Renal cortical epithelial cell (primary cell): ENCODE data around the gene PFDN4. TPM values are rescaled to one million over a fixed set of nuclear protein-coding genes. Genes with fewer than 3 reads are reported as not detected.

Experiments used
- DNase-seq: peaks from one replicate; pipeline ENCODE4 v3.0.0-alpha.2; 2011; ENCODE audit warnings: low read depth
- total RNA-seq: library from RNA; depleted of rRNA; stranded (reverse); fragments of >200 nt; gene quantifications from 2 replicates; pipeline ENCODE4 v1.2.3, GENCODE V29; 2014

The PFDN4 gene
- total RNA-seq, 1 donor from 2014 or later, result 82.6 TPM

GRCh38 chr20:54200487-54201267 is 7.2 kb upstream of the PFDN4 start:
- DNase-seq, result no peak

GRCh38 chr20:54201268-54201846 is 6.5 kb upstream of the PFDN4 start:
- no peak for DNase-seq

- DNase-seq, result no peak
Measured at GRCh38 chr20:54203281-54203680, 4.6 kb upstream of the PFDN4 start.

- no peak for DNase-seq
Measured at GRCh38 chr20:54204063-54204462, 3.8 kb upstream of the PFDN4 start.

GRCh38 chr20:54204481-54204880 is 3.4 kb upstream of the PFDN4 start:
- no peak for DNase-seq

- no peak for DNase-seq
Measured at GRCh38 chr20:54205450-54205849, 2.4 kb upstream of the PFDN4 start.

- no peak for DNase-seq
Measured at GRCh38 chr20:54207053-54207742, 689 bp upstream of the PFDN4 start.

GRCh38 chr20:54208548-54209176 is 775 bp downstream of the PFDN4 start:
- peak; percentile 84 for DNase-seq

GRCh38 chr20:54209216-54209813 is 1.4 kb downstream of the PFDN4 start:
- DNase-seq, result no peak

GRCh38 chr20:54212226-54212625 is 4.3 kb downstream of the PFDN4 start:
- no peak for DNase-seq

- no peak for DNase-seq
Measured at GRCh38 chr20:54212871-54213270, 5.0 kb downstream of the PFDN4 start.

GRCh38 chr20:54214566-54214965 is 6.7 kb downstream of the PFDN4 start:
- DNase-seq, result no peak

GRCh38 chr20:54215157-54215789 is 7.4 kb downstream of the PFDN4 start:
- DNase-seq, result no peak

GRCh38 chr20:54217762-54218161 is 9.9 kb downstream of the PFDN4 start:
- DNase-seq, result no peak

GRCh38 chr20:54218470-54218869 is 10.6 kb downstream of the PFDN4 start:
- no peak for DNase-seq

GRCh38 chr20:54219751-54220426 is 12.0 kb downstream of the PFDN4 start:
- peak; percentile 57 for DNase-seq

- DNase-seq, result no peak
Measured at GRCh38 chr20:54220722-54221121, 12.8 kb downstream of the PFDN4 start.

GRCh38 chr20:54221353-54221752 is 13.5 kb downstream of the PFDN4 start:
- DNase-seq, result peak; percentile 33

- peak; percentile 13 for DNase-seq
Measured at GRCh38 chr20:54221996-54222890, 14.4 kb downstream of the PFDN4 start.

GRCh38 chr20:54223285-54223684 is 15.4 kb downstream of the PFDN4 start:
- DNase-seq, result no peak
